Globus pallidus (tissue), 1 donor: Measurements from ENCODE around the gene TRIM60.
"Not testable (repeated sequence)": the region's sequence is repeated elsewhere in the genome, so short reads cannot be mapped to it uniquely, and the experiment has no call there.

Experiments used
- DNase-seq: peaks from one replicate; pipeline ENCODE4 v3.0.0-alpha.2; 2015; ENCODE audit warnings: low spot score

TRIM60 gene

GRCh38 chr4:165053645-165054044 is 21.8 kb downstream of the TRIM60 start, which contains the start of gene TRIM75:
TRIM75 (plus strand) TSS chr4:165053866; CDS start chr4:165059148, 5,282 bp downstream.
- DNase-seq, result no peak

DNA sequence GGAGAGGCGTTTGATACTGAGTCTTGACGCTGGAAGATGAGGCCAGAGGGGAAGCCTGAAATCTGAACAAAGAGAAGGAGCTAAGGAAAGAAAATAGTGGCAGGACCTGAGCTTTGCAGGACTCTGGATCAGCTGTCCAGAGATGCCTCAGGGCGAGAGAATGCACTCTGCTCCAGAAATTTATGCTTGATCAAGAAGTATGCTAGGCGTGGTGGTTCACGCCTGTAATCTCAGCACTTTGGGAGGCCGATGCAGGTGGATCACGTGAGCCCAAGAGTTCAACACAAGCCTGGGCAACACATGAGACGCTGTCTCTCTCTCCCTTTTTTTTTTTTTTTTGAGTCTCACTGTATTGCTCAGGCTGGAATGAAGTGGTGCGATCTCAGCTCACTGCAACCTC is 23.8 kb downstream of the TRIM60 start:
- DNase-seq, result no peak

- DNase-seq, result peak; percentile 8
These were observed 26.9 kb downstream of the TRIM60 start for GRCh38 chr4:165058666-165059065.

GRCh38 chr4:165059386-165059785 is 27.6 kb downstream of the TRIM60 start:
- no peak for DNase-seq

DNA sequence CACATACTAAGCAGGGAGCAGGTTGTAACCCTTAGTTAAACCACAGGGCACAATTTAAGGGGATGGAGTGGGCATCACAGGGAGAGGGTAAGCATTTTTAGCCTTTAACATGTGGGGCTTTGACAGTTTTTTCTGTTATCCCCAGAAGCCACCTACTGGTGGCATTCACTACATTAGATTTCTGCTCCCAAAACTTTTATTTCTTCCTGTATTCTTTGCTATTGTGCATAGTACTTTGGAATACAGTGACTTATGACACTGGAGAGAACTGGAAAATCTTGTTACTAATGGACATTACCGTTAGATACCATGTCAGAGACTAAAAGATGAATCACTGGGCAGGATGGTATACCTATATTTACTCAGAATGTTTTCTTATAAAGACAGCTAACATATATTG is 29.1 kb downstream of the TRIM60 start:
- DNase-seq, result peak; percentile 21

GRCh38 chr4:165070560-165070959 is 38.8 kb downstream of the TRIM60 start:
- DNase-seq, result no peak

- not testable (repeated sequence) for DNase-seq
These were observed 41.5 kb downstream of the TRIM60 start for GRCh38 chr4:165073346-165073745.

DNA sequence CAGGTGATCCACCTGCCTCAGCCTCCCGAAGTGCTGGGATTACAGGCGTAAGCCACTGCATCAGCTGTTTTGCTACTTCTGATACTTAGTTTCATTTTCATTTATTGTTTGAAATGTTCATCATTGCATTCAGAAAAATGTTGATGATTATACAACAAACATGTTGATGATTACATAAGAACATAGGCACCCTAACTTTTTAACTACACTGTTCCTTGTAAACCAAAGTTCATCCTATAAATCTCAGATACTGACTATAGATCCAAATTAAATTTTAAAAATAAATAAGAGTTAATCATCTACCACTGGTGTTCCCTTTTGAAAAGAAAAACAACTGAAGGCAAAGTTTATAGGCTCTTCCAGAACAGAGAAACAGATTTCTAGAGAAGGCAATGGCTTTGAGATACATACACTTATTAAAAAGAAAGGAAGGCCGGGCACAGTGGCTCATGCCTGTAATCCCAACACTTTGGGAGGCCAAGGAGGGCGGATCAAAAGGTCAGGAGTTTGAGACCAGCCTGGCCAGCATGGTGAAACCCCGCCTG is 45.3 kb downstream of the TRIM60 start:
- DNase-seq, result no peak

- peak; percentile 17 for DNase-seq
These were observed 47.7 kb downstream of the TRIM60 start for GRCh38 chr4:165079476-165079875.

- not testable (repeated sequence) for DNase-seq
These were observed 53.0 kb downstream of the TRIM60 start for GRCh38 chr4:165084787-165085186.

DNA sequence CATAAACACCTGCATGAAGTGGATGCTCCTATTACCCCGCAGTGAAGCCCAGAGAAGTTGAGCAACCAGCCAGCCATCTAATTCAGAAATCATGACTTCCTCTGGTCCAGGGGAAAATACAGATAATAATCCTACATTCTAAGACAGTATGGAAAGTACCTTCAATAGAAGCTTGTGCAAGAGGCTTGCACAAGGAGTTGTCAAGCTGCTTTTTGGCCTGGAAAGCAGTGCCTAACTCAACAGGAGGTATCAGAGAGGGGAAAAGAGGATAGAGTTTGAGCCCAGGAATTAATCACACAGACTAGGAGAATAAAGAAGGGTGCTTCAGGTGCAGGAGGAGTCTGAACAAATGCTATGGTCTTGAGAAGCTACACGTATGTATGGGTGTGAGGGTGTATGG is 54.1 kb downstream of the TRIM60 start:
- DNase-seq, result no peak

DNA sequence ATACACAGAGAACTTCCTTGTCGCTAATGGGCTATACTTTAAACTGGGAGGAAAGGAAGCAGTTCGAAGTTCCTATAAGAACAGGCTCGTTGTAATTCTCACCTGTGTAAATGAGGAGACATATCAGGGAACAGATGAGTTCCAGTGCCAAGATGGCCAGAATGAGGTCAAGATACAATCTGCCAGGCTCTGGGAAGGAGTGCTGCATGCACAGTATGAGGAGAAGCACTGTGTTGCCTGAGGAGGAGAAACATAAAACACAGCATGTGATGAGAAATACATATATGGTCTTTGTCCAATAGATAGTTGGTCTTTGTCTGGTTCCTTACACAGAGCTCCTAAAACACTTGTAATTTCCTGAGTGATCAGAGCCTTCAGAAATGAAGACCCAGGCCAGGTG is 56.6 kb downstream of the TRIM60 start:
- DNase-seq, result no peak
